Ammon's horn (tissue), 1 donor: Measurements from ENCODE around the gene DYSF.
"Not testable (repeated sequence)": the region's sequence is repeated elsewhere in the genome, so short reads cannot be mapped to it uniquely, and the experiment has no call there.

Experiments
- DNase-seq: peaks from one replicate; pipeline ENCODE4 v3.0.0-alpha.2; 2016; ENCODE audit warnings: low spot score

The DYSF gene

GRCh38 chr2:71453404-71454220, at the start of gene DYSF:
Gene DYSF, plus strand, starts transcription at chr2:71453561.
- DNase-seq: no peak

- no peak for DNase-seq
Observed at GRCh38 chr2:71409611-71410010, 43.8 kb upstream of the DYSF start.

GRCh38 chr2:71410696-71411095, 42.7 kb upstream of the DYSF start:
- DNase-seq: no peak

GRCh38 chr2:71416866-71417265, 36.5 kb upstream of the DYSF start:
- DNase-seq: not testable (repeated sequence)

- DNase-seq: no peak
Observed at GRCh38 chr2:71417300-71418202, 35.8 kb upstream of the DYSF start.

- no peak for DNase-seq
Observed at GRCh38 chr2:71419145-71419544, 34.2 kb upstream of the DYSF start.

- no peak for DNase-seq
Observed at GRCh38 chr2:71419976-71420375, 33.4 kb upstream of the DYSF start.

- DNase-seq: no peak
Observed at GRCh38 chr2:71422786-71423185, 30.6 kb upstream of the DYSF start.

- DNase-seq: peak; percentile 29
Observed at GRCh38 chr2:71423817-71424420, 29.4 kb upstream of the DYSF start.

- no peak for DNase-seq
Observed at GRCh38 chr2:71426721-71427120, 26.6 kb upstream of the DYSF start.

GRCh38 chr2:71428472-71429383, 24.6 kb upstream of the DYSF start:
- DNase-seq: no peak

GRCh38 chr2:71445142-71445541, 8.2 kb upstream of the DYSF start:
- DNase-seq: not testable (repeated sequence)

- DNase-seq: no peak
Observed at GRCh38 chr2:71446505-71446904, 6.9 kb upstream of the DYSF start.

GRCh38 chr2:71449343-71449742, 4.0 kb upstream of the DYSF start:
- DNase-seq: no peak

- DNase-seq: no peak
Observed at GRCh38 chr2:71451705-71452104, 1.7 kb upstream of the DYSF start.

- DNase-seq: no peak
Observed at GRCh38 chr2:71452565-71452964, 796 bp upstream of the DYSF start.

GRCh38 chr2:71454221-71455010, 1.1 kb downstream of the DYSF start:
- DNase-seq: no peak

GRCh38 chr2:71455011-71455740, 1.8 kb downstream of the DYSF start:
- no peak for DNase-seq

GRCh38 chr2:71455741-71456569, 2.6 kb downstream of the DYSF start:
- DNase-seq: no peak
